HG02763 (cell line): ENCODE measurements around the gene SLC35B3.
"Not testable (repeated sequence)": the region's sequence is repeated elsewhere in the genome, so short reads cannot be mapped to it uniquely, and the experiment has no call there.

Source experiments
- ATAC-seq: cut with Tn5 transposase; IDR thresholded peaks from one replicate; pipeline ENCODE4 v1.9.1; 2021; ENCODE audit warnings: mild to moderate bottlenecking, moderate library complexity; ENCODE audit not compliant: unreplicated experiment

Gene SLC35B3

DNA sequence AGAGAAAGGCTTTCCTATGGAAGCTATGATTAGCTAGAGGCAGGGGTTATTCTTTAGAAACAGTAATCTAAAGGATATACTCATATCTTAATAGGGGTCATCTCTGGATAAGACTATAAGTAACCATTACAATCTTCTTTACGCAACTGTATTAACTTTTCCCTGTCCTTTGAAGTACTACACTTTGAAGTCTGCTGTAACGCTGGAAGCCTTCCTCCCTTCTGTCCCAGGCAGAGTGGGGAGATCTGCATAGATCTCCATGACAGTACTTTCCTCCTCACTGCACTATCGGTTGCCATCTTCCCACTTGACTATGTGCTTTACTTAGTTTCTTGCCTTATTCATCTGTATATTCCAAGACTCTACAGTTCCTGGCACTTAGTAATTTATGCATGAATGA, 20.1 kb downstream of the SLC35B3 start:
- no peak for ATAC-seq

DNA sequence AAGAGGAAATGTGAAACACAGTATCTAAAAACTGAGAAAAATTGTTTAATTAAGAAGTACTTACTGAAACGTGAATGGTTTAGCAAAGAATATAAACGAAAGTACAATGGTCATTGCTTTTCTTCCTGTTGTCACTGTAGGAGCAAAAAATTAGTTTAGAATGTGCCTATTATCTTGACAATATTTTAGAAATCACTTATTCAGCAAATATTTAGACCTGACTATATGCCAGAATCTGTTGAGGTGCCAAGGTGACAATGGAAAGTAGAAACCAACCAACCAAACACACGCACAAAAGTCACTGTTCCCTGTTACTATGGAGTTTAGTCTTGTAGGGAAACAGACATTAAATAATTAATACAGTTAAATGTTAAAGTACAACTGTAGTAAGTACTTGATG, 20.5 kb downstream of the SLC35B3 start:
- ATAC-seq: no peak

DNA sequence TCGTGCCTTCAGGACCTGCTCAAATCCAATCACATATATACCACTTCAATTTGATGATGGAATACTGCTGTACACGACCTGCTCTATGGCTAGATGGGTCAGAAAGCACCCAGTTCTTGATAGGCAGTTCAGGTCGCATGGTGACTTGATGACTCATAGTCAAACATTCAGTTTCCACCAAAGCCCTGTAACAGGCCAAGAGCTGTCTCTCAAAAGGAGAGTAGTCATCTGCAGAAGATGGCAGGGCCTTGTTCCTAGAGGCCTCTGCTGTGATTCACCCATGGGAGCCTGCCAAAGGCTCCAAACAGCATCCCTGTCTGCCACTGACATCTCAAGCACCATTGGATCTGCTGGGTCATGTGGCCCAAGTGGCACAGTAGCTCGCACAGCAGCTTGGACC, 29.4 kb downstream of the SLC35B3 start:
- not testable (repeated sequence) for ATAC-seq

DNA sequence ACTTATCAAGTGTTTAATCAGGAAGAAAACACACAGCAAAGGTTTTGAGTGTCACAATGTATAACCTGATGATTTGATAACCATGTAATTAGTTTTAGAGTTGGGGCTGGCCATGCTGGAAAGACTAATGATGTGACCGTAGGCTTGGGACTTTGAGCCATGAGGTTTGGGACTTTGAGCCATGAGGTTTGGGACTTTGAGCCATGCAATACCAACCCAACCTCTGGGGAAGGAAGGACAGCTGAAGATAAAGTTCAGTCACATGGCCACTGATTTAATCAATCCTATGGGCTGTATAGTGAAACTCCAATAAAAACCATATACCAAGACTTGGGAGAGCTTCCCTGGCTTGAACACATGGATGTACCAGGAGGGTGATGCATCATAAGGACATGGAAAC, 32.8 kb downstream of the SLC35B3 start:
- no peak for ATAC-seq

DNA sequence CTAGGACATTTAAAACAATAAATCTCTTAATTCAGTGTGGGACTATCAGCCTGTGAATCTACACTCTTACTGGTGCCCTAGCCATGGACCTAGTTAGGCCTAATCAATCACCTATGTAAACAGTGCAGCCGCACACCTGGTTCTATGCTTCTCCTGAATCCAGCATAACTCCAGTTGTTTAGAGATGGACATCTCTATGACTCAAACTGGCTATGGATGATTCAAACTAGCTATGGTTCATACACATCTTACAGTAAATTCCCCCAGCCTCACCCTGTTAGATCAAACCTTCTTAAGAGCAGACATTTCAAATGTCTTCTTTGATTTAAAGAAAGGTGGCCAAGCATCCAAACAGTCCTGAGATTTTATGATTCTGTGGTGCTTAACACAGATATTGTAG, 34.7 kb downstream of the SLC35B3 start:
- ATAC-seq: no peak

DNA sequence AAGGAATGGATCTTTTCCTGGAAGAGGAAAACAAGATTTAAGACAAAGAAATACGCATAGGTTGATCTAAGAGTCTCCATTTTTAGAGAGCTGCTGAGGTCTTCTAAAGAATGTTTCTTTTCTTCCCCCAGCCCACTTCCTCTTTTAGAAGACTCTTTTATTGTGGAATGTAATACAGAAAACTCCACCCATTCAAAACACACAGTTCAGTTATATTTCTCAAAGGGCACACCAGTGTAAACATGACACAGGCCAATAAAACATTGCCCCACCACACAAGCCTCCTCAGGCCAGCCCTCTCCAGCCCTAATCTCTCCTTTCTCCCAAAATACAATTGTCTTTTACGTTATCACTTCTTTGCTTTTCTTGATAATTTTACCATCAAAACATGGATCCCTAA, 42.8 kb downstream of the SLC35B3 start:
- ATAC-seq: no peak

DNA sequence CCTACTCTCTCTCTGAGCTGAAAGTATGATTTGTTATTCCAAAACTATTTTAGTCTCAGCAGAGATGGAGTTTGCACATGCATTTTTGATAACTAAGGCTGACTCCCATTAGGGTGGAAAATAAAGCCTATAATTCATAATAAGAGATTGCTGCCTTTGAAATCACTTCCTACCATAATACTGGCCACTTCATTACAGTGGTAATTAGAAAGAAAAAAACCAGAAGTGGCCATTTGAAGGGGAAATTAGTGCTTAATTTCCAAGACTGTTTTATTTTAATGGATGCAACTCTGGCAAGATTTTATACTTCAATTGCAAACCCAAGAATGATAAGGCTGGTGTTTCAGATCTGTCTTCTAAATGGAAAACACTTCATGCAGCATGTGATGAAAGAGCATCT, 43.4 kb downstream of the SLC35B3 start:
- no peak for ATAC-seq

DNA sequence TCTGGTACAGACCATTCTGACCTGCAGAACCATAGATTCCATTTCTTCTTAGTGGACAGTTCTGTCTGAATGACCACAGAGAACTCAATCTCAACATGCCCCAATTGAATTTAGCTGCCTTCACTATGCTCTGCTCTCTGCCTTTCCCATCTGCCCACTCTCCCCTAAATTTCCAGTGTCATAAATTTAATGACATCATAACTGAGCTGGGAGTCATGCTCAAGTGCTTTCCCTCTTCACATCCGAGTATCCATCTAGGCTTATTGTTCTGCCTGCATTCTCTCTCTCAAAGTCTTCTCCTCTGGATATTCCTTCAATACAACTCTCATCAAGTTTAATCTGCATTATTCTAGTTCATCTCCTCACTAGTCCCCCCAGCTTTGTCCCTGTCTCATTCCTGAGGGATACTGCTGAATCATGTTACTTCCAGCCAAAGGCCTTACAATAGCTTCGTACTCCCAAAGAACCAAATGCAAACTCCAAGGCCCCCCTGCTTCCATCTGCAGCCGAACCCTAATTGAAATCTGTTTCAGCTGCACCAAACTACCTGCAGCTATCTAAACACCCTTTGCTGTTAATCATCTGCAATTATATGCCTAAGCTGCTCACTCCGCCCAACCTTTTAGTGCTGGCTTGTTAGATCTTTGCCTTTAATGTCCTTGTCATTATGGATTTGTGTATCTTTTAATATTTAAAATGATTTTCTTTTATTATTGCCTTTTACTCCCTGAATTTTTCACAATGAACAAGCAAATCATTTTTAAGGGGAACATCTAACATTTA, 46.1 kb downstream of the SLC35B3 start:
- ATAC-seq: no peak

DNA sequence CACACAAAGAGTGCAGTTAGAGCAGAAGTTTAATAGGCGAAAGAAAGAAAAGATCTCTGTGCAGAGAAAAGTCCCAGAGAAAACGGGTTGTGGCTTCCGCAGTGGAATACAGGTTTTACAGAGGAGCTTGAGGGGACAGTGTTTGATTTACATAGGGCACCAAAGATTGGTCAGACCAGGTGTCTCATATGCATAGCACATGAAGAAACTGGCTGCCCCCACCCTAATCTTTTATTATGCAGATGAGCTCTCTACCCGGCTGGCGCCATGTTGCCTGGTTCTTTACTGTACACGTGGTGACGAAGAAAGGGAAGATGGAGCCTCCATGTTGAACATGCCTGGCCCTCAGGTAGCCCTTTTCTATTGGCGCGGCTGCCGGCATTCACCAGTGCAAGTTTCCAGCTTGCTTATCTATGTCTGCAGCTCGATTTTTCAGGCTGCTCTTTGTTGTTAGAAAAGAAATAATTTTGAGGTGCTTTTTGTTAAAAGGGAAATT, 47.4 kb downstream of the SLC35B3 start:
- no peak for ATAC-seq

DNA sequence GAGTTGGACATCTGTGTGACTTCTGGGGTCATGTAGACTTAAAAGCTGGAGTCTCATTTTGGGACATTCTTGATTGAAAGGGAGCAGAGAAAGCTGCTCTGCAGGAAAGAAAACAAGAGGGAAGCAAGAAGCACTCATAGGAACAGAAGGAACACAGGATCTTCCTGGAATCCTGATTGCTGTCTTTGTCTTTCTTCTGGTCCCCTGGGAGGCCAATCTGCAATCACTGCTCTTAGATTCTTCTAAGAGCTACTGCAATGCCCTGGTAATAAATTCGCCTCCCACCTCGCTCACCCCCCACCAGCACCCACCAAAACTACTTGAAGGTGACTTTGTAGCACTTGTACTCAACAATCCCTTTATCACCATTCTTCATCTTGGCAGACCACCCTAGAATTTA, 51.8 kb downstream of the SLC35B3 start:
- no peak for ATAC-seq

DNA sequence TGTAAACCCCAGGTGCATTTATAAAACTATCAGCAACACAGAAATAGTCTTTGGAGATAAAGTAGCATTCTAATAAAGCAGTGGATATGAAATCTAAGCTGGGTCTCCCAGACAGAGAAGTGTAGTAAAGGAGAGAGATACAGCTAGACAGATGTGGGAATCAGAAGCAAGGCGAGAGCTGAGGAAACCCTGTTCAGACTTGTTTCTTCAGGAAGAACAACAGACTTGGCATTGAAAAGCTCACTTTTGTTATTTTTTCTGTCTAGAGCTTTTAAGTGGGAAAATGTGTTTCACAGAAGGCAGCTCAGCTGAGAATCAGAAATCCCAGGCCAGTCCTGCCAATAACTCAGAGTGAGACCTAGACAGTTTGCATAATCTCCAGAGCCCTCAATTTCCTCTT, 52.9 kb downstream of the SLC35B3 start:
- no peak for ATAC-seq

DNA sequence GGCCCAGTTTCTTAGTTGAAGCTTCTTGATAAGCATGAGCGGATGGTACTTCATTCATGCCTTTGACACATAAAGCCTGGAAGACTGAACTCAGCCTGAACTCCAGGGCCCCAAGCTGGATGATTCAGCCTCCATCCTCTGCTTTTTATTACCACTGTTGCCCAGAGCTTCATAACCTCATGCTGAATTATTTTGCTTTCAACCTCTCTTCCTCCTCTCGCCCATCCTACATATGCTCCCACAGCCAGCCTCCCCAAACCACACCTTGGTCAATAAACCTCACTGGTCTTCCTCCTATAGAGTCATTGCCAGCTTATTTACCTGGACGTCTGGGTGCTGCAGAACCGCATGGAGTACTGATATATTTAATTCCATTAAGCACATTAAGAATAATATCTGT, 59.4 kb downstream of the SLC35B3 start:
- ATAC-seq: no peak
